Iris pigment epithelial cell (primary cell): ENCODE data around the gene LBH.

Experiments
- DNase-seq: peaks from one replicate; pipeline ENCODE4 v3.0.0-alpha.2; 2011; ENCODE audit warnings: low read depth

Gene LBH

GRCh38 chr2:30235859-30236535 lies 4.7 kb downstream of the LBH start:
- no peak for DNase-seq

- no peak for DNase-seq
Observed at GRCh38 chr2:30236591-30237238, 5.4 kb downstream of the LBH start.

DNA sequence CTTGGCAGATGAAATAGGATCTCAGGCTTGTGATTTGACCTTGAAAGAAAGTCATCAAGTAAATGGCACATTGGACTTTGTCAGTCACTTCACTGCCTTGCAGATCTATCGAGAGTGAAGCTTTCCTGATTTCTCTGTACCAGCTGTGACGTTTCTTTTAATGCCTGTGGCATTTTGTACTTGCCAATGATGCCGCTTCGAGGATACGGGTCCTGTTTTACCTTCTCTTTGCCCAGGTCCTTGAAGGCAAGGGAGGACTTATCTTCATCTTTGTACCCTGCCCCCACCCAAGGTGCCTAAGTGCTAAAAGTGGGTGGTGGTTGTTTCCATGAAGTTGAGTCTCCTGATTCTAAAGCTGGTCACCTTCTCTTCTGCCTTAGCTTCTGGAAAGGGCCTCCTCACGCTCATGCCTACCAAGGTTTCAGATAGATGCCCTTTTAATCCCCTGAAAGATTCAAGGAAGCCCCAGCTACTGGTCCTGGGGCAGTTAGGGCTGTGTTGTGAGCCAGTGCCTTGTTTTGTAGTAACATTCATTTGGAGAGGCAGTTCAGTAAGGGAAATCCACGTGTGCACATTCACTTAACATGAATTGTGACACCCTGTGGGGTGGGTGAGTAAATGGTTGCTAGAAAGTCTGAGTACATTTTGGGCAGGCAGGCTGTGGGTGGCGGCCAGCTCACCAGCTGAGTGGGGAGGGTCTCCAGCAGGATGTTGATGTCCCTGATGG lies 6.1 kb downstream of the LBH start:
- peak; percentile 9 for DNase-seq

- DNase-seq, result no peak
Observed at GRCh38 chr2:30237966-30238800, 6.8 kb downstream of the LBH start.

GRCh38 chr2:30239308-30239985 lies 8.1 kb downstream of the LBH start:
- DNase-seq, result peak; percentile 62

GRCh38 chr2:30239986-30240752 lies 8.8 kb downstream of the LBH start:
- DNase-seq, result no peak

GRCh38 chr2:30243231-30243630 lies 11.9 kb downstream of the LBH start:
- no peak for DNase-seq

GRCh38 chr2:30245364-30245763 lies 14.0 kb downstream of the LBH start:
- DNase-seq, result no peak

GRCh38 chr2:30248791-30249190 lies 17.5 kb downstream of the LBH start:
- DNase-seq, result no peak

DNA sequence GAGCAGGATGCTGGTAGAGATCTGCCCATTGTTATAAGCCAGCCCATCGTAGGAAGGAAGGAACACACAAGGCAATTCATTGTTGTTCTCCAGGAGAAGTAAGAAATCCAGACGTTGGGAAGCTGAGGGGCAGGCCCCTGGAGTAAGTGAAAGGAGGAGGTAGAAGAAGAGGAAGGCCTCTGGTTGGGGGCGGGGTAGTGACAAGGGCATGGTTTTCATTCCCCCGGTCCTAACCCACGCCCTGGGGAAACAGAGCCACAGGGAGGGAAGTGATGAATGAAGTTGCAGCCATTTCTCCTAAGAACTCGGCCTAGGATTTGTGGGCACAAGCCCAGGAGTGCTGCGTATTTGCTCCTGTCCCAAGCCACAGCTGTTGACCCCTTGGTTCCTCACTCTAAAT lies 18.0 kb downstream of the LBH start:
- no peak for DNase-seq

- no peak for DNase-seq
Observed at GRCh38 chr2:30250421-30250820, 19.1 kb downstream of the LBH start.

DNA sequence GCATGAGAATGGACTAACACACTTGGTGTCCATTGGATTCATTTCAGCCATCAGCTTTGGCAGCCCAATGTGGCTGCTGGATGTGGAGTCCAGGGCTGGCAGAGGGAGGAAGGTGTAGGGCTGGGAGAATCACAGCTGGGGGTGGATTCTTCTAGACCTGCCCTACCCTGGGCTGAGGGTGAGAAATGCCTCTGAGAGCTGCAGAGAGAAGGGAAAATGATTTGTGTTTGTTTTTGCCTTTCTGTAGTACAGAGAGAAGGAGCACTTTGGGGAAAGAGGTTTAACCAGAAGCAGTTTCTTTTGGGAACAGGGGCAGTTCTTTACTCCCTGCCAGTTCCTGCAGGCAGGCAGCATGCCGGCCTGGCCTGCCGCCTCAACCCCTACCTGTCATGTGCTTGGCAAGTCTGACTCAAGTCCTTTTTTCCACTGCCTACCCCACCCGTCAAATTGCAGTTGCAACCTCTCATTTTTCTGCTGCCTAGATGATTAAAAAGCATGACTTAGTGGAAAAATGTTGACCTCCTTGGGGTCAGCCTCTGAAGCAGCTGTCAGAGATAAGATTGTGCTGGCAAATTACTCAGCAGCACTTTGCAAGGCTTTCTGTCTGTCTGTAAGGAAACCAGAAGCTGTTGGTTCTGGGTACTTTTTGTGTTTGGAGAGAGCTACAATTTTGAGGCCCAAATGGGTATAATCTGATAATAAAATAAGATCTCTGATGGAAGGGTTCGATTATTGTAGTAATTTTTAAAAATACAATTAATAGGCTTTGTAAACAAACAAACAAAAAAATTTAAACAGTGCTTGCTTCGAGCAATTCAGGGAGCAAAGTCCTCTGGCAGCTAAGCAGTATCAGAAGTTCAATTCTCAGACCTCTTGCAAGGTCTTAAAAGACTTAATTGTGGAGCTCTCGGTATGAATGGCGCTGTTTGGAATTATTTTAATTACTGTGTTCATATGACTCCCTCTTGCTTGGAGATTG lies 21.7 kb downstream of the LBH start:
- DNase-seq, result peak; percentile 95

GRCh38 chr2:30253873-30254684 lies 22.7 kb downstream of the LBH start:
- no peak for DNase-seq

DNA sequence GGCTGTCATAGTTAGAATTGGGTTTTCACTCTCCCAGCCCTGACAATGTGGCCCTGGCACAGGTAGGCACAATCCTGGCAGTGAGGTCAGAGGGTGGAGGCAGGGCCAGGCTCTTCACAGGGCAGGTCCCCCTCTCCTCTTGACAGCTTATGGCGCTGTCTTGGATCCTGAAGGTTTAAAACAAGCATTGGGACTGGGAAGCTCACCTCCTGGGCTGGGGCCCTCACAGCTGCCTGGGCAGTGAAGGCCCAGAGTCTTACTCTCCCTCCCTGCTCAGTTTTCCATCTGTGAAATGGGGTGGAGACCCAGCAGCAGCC lies 23.3 kb downstream of the LBH start:
- no peak for DNase-seq

- DNase-seq, result no peak
Observed at GRCh38 chr2:30255026-30255425, 23.7 kb downstream of the LBH start.

- DNase-seq, result no peak
Observed at GRCh38 chr2:30255466-30256408, 24.4 kb downstream of the LBH start.

DNA sequence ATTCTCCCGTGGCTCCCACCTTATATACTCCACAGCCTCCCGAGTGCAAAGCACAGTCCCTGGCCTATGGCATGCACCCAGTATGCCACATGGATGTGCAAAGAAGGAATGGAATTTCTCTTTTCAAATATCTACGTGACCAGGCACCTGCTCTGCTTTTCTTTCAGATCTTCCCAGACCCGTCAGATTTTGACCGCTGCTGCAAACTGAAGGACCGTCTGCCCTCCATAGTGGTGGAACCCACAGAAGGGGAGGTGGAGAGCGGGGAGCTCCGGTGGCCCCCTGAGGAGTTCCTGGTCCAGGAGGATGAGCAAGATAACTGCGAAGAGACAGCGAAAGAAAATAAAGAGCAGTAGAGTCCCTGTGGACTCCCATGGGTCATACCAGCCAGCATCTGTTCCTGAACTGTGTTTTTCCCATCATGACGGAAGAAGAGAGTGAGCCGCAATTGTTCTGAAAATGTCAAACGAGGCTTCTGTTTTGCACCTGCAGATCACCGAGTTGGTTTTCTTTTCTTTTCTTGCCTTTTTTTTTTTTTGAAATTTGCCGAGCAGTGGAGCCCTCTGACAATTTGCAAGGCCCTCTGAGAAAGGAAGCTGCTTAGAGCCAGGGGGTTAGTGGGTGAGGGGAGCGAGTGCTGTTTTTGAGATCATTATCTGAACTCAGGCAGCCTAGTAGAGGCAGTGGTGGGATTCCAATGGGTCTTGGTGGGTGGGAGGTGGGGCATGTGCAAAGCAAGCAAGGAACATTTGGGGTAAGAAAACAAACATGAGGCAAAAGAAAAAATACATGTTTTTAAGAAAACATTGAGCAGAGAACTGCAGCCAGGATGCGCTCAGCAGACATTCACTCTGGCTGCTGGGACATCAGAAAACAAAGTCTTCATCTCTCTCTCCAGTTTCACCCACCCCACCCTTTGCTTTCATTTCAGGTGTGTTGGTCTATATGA lies 26.2 kb downstream of the LBH start:
- no peak for DNase-seq
